ENCODE measurements around the gene MED13L. TPM values are rescaled to one million over a fixed set of nuclear protein-coding genes. Genes with fewer than 3 reads are reported as not detected.
A peak's percentile ranks its signal among the peaks of the same experiment; 100 is the strongest.

MED13L gene
- total and polyA plus RNA-seq, 2 donors (not counting 1 experiment from before 2014, with no cell fraction given), result 20.3 to 207 TPM

- WGBS (ENCODE audit: insufficient coverage), result no CpG with 5 or more reads among the region's 5 CpGs
- Histone ChIP-seq H3K79me2 (ENCODE audit: control insufficient read depth, insufficient read depth, low read length) (peaks cover 71% of the 10 kb centered on the region), H3K27me3 (replicated peaks in 1 of 4; ENCODE audit: control extremely low read depth in 1 of 4, control insufficient read depth in 3 of 4, insufficient read depth in 4 of 4, low read length in 3 of 4) (no peaks in the 10 kb centered on the region), H2AFZ (ENCODE audit: insufficient read depth, low read depth, low read length, poor library complexity, severe bottlenecking) (no peak overlapping the region), H3K4me3 (ENCODE audit: control extremely low read depth in 1 of 5, extremely low read depth in 1 of 5, insufficient read depth in 1 of 5, low read depth in 2 of 5, low read length in 4 of 5) (peak overlapping the region in 1 of 5 experiments; percentile 88), H3K27ac (ENCODE audit: low read length in 2 of 2) (no peak overlapping the region), H3K9ac (ENCODE audit: low read length) (peak overlapping the region; percentile 35), H3K36me3 (replicated peaks in 1 of 2; ENCODE audit: control extremely low read depth in 1 of 2, control insufficient read depth in 1 of 2, extremely low read depth in 1 of 2, insufficient read depth in 2 of 2, low read length in 1 of 2) (no peaks in the 10 kb centered on the region), H3K4me1 (ENCODE audit: control insufficient read depth in 2 of 2, insufficient read depth in 2 of 2, low read length in 2 of 2) (peaks cover 27 to 46% of the 10 kb centered on the region in 2 donors), H3K4me2 (replicated peaks; ENCODE audit: low read depth, low read length, poor library complexity, severe bottlenecking) (peak overlapping the region; percentile 83), H3K9me3 (ENCODE audit: control extremely low read depth in 1 of 3, control insufficient read depth in 2 of 3, insufficient read depth in 1 of 3, low read length in 2 of 3) (no peaks in the 10 kb centered on the region), H4K20me1 (ENCODE audit: control insufficient read depth, insufficient read depth, low read length, poor library complexity, severe bottlenecking) (peaks cover 50% of the 10 kb centered on the region)
- no peak for ATAC-seq (ENCODE audit: low read depth)
- Mint-ChIP-seq H3K4me1 (peaks cover 46% of the 10 kb centered on the region), H3K4me3 (peak overlapping the region; percentile 98), H3K27ac (no peak overlapping the region), H3K9me3 (ENCODE audit: insufficient read depth) (peaks cover 2% of the 10 kb centered on the region), H3K27me3 (no peaks in the 10 kb centered on the region)
- no peak for DNase-seq
- CTCF ChIA-PET, result interaction anchor here (0.6 to 2.2 kb wide), 2 partner anchors 82 to 325 kb away, joined by 3 to 6 read pairs; no protein-coding TSS in a partner anchor
- intact Hi-C loops (cut with micrococcal nuclease), result loop anchor here (5.0 to 10.0 kb wide), 3 partner anchors 32 to 430 kb away; no protein-coding TSS in a partner anchor
- no peak for TF ChIP-seq CTCF (IDR thresholded peaks at IDR 0.05)
- POLR2A ChIA-PET, result no interaction called here
Observed at GRCh38 chr12:116274551-116275375, 2.7 kb downstream of the MED13L start.

DNA sequence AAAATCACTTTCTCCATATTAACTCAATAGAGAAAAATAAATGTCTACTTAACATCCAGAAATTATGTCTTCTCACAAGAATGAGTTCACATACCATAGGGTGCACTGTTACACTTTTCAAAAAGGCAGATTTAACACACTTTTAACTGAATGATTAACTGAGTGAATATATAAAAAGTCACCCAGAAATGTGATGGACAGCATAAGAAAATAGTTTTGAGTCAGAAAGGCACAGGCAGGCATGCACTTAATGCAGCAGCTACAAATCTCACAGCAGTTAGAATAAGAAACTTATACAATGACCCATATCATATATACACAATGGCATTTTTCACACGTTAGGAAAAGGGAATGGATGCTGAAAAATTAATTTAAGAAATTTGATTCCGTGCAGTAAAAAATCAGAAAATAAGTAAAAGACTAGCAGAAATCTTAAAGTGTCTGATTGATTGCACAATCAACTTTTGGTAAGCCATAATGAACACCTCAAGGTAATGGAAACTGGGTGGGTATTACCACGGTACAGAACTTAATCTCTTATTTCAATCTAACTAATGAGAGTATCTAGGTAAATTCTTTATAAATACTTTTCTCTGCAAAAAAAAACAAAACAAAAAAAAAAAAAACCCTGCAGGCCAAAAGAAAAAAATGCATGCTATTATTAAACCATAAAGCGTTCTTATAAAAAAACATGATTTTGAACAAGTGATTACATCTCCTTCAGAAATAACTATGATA is 3.5 kb downstream of the MED13L start:
- TF ChIP-seq EZH2 (IDR thresholded peaks at IDR 0.05; ENCODE audit: borderline replicate concordance, insufficient read depth, low read depth, low read length, poor library complexity, severe bottlenecking) (no peak), CTCF (IDR thresholded peaks at IDR 0.05) (no peak)
- Histone ChIP-seq H3K4me3 (ENCODE audit: control extremely low read depth in 1 of 5, extremely low read depth in 1 of 5, insufficient read depth in 1 of 5, low read depth in 2 of 5, low read length in 4 of 5) (no peak overlapping the region), H3K27me3 (replicated peaks in 1 of 4; ENCODE audit: control extremely low read depth in 1 of 4, control insufficient read depth in 3 of 4, insufficient read depth in 4 of 4, low read length in 3 of 4) (no peaks in the 10 kb centered on the region), H3K4me1 (ENCODE audit: control insufficient read depth in 2 of 2, insufficient read depth in 2 of 2, low read length in 2 of 2) (peaks cover 27 to 46% of the 10 kb centered on the region in 2 donors), H3K9me3 (ENCODE audit: control extremely low read depth in 1 of 3, control insufficient read depth in 2 of 3, insufficient read depth in 1 of 3, low read length in 2 of 3) (no peaks in the 10 kb centered on the region), H4K20me1 (ENCODE audit: control insufficient read depth, insufficient read depth, low read length, poor library complexity, severe bottlenecking) (peaks cover 58% of the 10 kb centered on the region), H2AFZ (ENCODE audit: insufficient read depth, low read depth, low read length, poor library complexity, severe bottlenecking) (no peak overlapping the region), H3K9ac (ENCODE audit: low read length) (no peak overlapping the region), H3K27ac (ENCODE audit: low read length in 2 of 2) (no peak overlapping the region), H3K4me2 (replicated peaks; ENCODE audit: low read depth, low read length, poor library complexity, severe bottlenecking) (peak overlapping the region; percentile 83), H3K79me2 (ENCODE audit: control insufficient read depth, insufficient read depth, low read length) (peaks cover 79% of the 10 kb centered on the region), H3K36me3 (replicated peaks in 1 of 2; ENCODE audit: control extremely low read depth in 1 of 2, control insufficient read depth in 1 of 2, extremely low read depth in 1 of 2, insufficient read depth in 2 of 2, low read length in 1 of 2) (no peaks in the 10 kb centered on the region)
- WGBS (ENCODE audit: insufficient coverage), result no CpG with 5 or more reads among the region's 4 CpGs
- Mint-ChIP-seq H3K9me3 (ENCODE audit: insufficient read depth) (peaks cover 2% of the 10 kb centered on the region), H3K4me3 (peak overlapping the region; percentile 48), H3K4me1 (peaks cover 50% of the 10 kb centered on the region), H3K27ac (no peak overlapping the region), H3K27me3 (no peaks in the 10 kb centered on the region)
- intact Hi-C loops (cut with micrococcal nuclease), result loop anchor here (10.0 kb wide), 1 partner anchor 431 kb away; no protein-coding TSS in a partner anchor
- POLR2A ChIA-PET, result no interaction called here
- ATAC-seq (ENCODE audit: low read depth) (no peak), DNase-seq (no peak)
- CTCF ChIA-PET, result interaction anchor here (0.6 to 0.7 kb wide), 2 partner anchors 59 to 83 kb away, joined by 3 to 4 read pairs; no protein-coding TSS in a partner anchor

Data from B cell (primary cell).